NCI-H1930 (cell line): Measurements from ENCODE around the gene GOLIM4.
"Not testable (repeated sequence)": the region's sequence is repeated elsewhere in the genome, so short reads cannot be mapped to it uniquely, and the experiment has no call there.

Experiments
- DNase-seq, 2 experiments: peaks; one replicate each; lab custom pipeline; 2025; lab: John Stamatoyannopoulos, UW

Gene GOLIM4, protein sequence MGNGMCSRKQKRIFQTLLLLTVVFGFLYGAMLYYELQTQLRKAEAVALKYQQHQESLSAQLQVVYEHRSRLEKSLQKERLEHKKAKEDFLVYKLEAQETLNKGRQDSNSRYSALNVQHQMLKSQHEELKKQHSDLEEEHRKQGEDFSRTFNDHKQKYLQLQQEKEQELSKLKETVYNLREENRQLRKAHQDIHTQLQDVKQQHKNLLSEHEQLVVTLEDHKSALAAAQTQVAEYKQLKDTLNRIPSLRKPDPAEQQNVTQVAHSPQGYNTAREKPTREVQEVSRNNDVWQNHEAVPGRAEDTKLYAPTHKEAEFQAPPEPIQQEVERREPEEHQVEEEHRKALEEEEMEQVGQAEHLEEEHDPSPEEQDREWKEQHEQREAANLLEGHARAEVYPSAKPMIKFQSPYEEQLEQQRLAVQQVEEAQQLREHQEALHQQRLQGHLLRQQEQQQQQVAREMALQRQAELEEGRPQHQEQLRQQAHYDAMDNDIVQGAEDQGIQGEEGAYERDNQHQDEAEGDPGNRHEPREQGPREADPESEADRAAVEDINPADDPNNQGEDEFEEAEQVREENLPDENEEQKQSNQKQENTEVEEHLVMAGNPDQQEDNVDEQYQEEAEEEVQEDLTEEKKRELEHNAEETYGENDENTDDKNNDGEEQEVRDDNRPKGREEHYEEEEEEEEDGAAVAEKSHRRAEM

GRCh38 chr3:168095611-168096209 is at the start of gene GOLIM4:
GOLIM4 (minus strand) TSS chr3:168095924; CDS start chr3:168095285, 639 bp downstream.
- DNase-seq, result peak; percentile 90 to 91

GRCh38 chr3:168141405-168141998 is 45.8 kb upstream of the GOLIM4 start:
- DNase-seq, result no peak

DNA sequence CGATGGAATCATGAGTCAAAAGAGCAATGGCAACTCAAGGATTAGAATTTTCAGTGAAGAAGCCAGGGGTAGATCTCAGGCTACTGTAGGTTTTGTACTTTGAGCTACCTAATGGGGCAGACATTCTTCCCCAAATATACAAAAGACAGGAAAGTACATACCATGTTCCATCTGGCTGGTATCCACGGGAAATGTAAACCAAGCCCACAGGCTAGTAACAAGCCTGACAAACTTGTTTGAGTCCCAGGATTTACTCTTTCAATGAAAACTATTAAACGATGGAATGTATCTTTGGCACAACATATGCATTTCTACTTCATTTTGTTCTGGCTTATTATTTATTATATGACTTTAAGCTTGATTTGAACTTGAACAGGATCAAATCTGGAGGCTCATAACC is 44.2 kb upstream of the GOLIM4 start:
- no peak for DNase-seq

GRCh38 chr3:168138421-168138820 is 42.7 kb upstream of the GOLIM4 start:
- DNase-seq, result no peak

- DNase-seq, result no peak
These were observed 39.2 kb upstream of the GOLIM4 start for GRCh38 chr3:168134931-168135330.

DNA sequence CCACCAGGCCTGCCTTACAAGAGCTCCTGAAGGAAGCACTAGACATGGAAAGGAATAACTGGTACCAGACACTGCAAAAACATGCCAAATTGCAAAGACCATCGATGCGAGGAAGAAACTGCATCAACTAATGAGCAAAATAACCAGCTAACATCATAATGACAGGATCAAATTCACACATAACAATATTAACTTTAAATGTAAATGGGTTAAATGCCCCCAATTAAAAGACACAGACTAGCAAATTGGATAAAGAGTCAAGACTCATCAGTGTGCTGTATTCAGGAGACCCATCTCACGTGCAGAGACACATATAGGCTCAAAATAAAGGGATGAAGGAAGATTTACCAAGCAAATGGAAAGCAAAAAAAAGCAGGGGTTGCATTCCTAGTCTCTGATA is 34.5 kb upstream of the GOLIM4 start:
- DNase-seq, result not testable (repeated sequence)

DNA sequence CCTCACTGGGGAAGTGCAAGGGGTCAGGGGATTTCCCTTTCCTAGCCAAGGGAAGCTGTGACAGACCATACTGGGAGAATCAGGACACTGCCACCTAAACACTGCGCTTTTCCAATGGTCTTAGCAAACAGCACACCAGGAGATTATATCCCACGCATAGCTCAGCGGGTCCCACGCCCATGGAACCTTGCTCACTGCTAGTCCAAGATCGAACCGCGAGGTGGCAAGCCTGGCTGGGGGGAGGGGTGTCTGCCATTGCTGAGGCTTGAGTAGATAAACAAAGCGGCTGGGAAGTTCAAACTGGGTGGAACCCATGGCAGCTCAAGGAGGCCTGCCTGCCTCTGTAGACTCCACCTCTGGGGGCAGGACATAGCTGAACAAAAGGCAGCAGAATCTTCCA is 32.7 kb upstream of the GOLIM4 start:
- not testable (repeated sequence) for DNase-seq

GRCh38 chr3:168127466-168127865 is 31.7 kb upstream of the GOLIM4 start:
- no peak for DNase-seq

DNA sequence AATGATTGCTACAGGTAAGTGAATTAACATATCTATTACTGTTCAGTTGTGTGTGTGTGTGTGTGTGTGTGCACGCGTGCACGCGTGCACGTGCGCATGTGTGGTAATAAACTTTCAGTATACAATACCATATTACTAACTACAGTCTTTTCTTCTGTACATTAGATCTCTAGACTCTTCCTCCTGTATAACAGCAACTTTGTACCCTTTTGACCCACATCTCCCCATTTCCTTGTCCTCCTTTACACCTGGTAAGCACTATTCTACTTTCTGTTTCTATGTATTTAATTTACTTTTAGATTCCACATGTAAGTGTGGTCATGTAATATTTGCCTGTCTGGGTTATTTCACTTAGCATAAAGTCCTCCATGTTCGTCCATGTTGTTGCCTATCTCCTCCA is 29.1 kb upstream of the GOLIM4 start:
- DNase-seq, result no peak

DNA sequence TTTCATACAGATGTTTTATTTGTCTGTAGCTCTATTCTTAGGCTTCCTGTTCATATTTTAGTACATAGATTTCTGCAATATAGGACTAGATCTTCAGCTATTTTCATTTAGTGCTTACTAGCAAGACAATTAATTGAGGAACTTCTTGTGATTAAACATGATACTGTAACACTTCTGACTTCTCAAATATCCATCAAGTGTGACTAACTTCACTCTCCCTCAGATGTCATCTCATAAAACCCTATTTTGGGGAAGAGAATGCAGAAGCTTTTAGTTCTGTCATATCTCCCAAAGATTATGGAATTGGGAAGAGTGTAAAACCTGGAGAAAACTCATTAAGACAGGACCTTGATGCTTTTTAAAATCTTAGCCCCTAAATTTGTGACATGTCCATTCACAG is 28.6 kb upstream of the GOLIM4 start:
- DNase-seq, result no peak

GRCh38 chr3:168123201-168124176 is 27.8 kb upstream of the GOLIM4 start:
- DNase-seq, result peak in 1 of 2 experiments; percentile 14

- DNase-seq, result no peak
These were observed 25.7 kb upstream of the GOLIM4 start for GRCh38 chr3:168121184-168122017.

DNA sequence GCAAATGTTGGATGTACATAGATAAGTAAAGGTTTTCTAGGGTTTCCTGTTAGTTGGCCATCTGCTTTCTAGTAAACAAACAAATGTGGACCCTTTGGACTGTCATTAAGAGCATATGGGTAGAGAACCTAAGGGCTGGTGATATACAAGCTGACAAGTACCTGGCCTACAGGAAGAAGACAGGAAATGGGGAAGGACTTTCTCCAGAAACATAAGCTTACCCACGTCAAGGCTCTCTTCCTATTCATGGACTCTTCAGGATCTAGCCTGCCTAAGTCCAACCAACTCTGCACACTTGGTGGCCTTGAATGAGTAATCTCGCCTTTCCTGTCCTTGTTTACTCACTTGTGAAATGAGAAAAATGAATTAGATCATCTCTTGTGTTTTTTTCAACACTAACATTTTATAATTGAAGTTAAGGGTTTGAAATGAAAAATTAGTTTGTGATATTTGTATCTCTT is 22.2 kb upstream of the GOLIM4 start:
- no peak for DNase-seq

- DNase-seq, result no peak
These were observed 21.3 kb upstream of the GOLIM4 start for GRCh38 chr3:168117059-168117458.

- no peak for DNase-seq
These were observed 20.6 kb upstream of the GOLIM4 start for GRCh38 chr3:168116279-168116678.

DNA sequence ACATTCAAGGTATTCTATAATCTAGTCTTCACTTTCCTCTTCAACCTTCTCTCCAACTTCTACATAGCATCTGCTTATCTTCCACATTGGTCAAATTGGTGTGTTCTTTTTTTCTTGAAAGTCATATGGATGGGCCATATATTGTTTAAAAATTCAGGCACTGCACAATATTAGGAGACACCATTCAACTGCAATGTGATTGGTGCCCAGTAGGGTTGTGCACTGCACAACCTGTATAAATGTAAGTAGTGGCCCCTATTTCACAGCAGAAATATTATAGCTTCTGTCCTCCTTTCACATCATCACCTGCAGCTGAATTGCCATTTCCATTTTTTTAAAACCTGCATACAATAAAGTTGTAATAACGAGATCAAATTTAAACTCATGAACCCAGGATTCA is 18.1 kb upstream of the GOLIM4 start:
- DNase-seq, result no peak

- DNase-seq, result no peak
These were observed 17.2 kb upstream of the GOLIM4 start for GRCh38 chr3:168112894-168113293.

DNA sequence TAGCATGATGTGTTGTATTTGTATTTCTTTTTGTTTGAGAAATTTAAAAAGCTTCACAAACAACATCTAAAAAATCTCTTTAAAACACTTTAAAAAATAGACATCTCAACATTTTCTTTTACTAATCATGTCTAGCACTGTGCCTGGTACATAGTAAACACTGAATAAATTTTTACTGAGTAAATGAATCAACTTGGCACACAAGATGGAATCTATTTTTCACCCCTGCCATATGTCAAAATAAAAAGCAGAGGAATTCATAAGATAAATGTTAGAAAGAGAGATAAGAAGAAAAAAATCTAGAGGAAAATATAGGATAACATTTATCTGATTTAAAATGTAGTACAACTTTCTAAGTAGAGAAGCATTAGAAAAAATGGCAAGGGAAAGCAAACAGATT is 8.6 kb upstream of the GOLIM4 start:
- DNase-seq, result no peak

GRCh38 chr3:168102735-168103410 is 7.1 kb upstream of the GOLIM4 start:
- DNase-seq, result no peak
